ENCODE results near the gene ADGRG1. TPM values are rescaled to one million over a fixed set of nuclear protein-coding genes. Genes with fewer than 3 reads are reported as not detected.

The ADGRG1 gene
- total RNA-seq, 4 donors from 2014 or later = 6.5 to 87.0 (median 7.8) TPM

DNA sequence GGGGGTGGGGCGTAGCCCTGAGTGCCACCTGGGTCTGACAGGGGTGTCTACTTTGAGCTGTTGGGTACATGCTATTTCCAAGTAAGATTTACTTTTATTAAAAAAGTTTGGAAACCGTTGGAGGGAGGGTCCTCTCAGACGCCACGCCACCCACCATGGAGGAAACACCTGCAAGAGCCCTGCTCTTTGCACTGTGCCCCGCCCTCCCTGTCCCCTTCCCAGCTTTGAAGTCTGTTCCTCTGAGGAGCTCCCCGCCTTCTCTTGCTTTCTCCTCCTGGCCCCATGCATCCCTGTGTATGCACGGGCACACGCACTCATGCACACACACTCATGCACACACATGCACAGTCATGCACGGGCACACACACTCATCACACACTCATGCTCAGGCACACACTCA, 15.5 kb downstream of the ADGRG1 start:
- Histone ChIP-seq H3K9me3 (no peaks in the 10 kb centered on the region), H3K27ac (no peak overlapping the region), H3K36me3 (no peaks in the 10 kb centered on the region), H3K4me1 (no peaks in the 10 kb centered on the region), H3K4me3 (no peak overlapping the region), H3K27me3 (no peaks in the 10 kb centered on the region)
- DNase-seq = no peak
- intact Hi-C loops (cut with DNase I; ENCODE audit: low total_unique reads) = loop anchor here (10.0 kb wide), 1 partner anchor 49 kb away; no protein-coding TSS in a partner anchor
- TF ChIP-seq, protein P1, sequence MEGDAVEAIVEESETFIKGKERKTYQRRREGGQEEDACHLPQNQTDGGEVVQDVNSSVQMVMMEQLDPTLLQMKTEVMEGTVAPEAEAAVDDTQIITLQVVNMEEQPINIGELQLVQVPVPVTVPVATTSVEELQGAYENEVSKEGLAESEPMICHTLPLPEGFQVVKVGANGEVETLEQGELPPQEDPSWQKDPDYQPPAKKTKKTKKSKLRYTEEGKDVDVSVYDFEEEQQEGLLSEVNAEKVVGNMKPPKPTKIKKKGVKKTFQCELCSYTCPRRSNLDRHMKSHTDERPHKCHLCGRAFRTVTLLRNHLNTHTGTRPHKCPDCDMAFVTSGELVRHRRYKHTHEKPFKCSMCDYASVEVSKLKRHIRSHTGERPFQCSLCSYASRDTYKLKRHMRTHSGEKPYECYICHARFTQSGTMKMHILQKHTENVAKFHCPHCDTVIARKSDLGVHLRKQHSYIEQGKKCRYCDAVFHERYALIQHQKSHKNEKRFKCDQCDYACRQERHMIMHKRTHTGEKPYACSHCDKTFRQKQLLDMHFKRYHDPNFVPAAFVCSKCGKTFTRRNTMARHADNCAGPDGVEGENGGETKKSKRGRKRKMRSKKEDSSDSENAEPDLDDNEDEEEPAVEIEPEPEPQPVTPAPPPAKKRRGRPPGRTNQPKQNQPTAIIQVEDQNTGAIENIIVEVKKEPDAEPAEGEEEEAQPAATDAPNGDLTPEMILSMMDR (IDR thresholded peaks at IDR 0.05) = no peak
- TF ChIP-seq POLR2A (IDR thresholded peaks at IDR 0.05) = no peak

- no peak for DNase-seq
- no peak overlapping the region for H3K27ac ChIP-seq
- no peak overlapping the region for H3K4me3 ChIP-seq
- no peaks in the 10 kb centered on the region for H3K36me3 ChIP-seq
- no peaks in the 10 kb centered on the region for H3K9me3 ChIP-seq
- TF ChIP-seq, protein P1 (IDR thresholded peaks at IDR 0.05) = no peak
- no peak for TF ChIP-seq POLR2A (IDR thresholded peaks at IDR 0.05)
- intact Hi-C loops (cut with DNase I; ENCODE audit: low total_unique reads) = loop anchor here (10.0 kb wide), 1 partner anchor 50 kb away; no protein-coding TSS in a partner anchor
- H3K4me1 ChIP-seq = no peaks in the 10 kb centered on the region
- no peaks in the 10 kb centered on the region for H3K27me3 ChIP-seq
Observed at GRCh38 chr16:57644383-57645014, 16.1 kb downstream of the ADGRG1 start.

DNA sequence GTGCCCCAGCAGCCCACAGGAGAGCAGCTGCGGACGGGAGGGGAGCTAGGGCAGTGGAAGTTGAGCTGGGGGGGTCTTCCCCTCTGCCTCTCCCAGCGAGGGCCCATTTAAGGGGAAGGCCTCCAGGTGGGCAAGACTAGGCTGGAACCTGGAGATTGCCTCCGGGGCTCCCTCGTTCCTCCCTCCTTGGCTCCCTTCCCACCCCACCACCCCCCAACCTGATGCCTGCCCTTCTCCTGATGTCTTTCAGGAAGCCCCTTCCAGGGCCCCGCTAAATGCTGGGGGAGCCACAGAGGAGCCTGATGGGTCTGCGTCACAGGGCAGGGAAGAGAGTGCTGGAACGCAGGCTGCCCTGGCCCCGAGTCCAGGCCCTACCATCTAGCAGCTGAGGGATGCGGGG, 16.7 kb downstream of the ADGRG1 start:
- Histone ChIP-seq H3K27me3 (no peaks in the 10 kb centered on the region), H3K9me3 (no peaks in the 10 kb centered on the region), H3K27ac (peak overlapping the region; percentile 63 to 75), H3K4me1 (no peaks in the 10 kb centered on the region), H3K4me3 (no peak overlapping the region), H3K36me3 (no peaks in the 10 kb centered on the region)
- DNase-seq = no peak
- intact Hi-C loops (cut with DNase I; ENCODE audit: low total_unique reads) = loop anchor here (10.0 kb wide), 1 partner anchor 50 kb away; no protein-coding TSS in a partner anchor
- TF ChIP-seq POLR2A (IDR thresholded peaks at IDR 0.05) = no peak
- TF ChIP-seq, protein P1 (IDR thresholded peaks at IDR 0.05) = no peak

DNA sequence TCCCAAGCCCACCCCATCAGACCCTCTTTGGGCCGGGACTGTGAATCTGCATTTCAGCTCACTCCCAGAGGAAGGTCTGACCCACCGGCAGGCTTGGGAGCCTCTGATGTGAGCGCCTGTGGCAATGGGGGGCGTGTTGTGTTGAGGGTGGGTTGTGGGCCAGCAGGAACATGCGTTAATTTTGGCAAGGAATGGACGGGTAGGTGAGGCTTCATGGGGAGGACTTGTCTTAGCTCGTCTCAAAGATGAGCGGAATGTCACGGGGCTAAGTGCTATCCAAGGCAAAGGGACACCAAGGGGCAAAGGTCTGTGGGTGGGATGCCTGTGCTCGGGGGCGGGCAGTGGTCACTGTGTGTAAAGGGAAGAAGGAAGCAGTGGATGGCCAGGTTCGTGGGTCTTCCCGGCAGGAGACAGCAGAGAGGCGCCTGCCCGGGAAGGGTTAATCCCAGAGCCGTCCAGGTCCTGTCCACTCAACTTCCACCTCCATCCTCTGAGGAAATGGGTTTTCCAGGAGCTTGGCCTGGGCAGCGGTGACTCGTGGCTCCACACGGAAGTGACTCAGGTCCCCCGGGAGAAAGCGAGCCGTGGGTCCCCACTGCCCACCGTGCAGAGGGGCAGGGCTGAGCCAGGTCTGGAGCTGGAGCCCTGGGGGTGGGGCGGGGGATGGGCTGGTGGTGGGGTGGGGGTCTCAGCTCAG, 17.4 kb downstream of the ADGRG1 start:
- no peaks in the 10 kb centered on the region for H3K36me3 ChIP-seq
- DNase-seq = peak in 1 of 2 donors; percentile 66
- TF ChIP-seq, protein P1 (IDR thresholded peaks at IDR 0.05) = no peak
- TF ChIP-seq POLR2A (IDR thresholded peaks at IDR 0.05) = no peak
- intact Hi-C loops (cut with DNase I; ENCODE audit: low total_unique reads) = loop anchor here (10.0 kb wide), 1 partner anchor 51 kb away; no protein-coding TSS in a partner anchor
- H3K9me3 ChIP-seq = no peaks in the 10 kb centered on the region
- no peak overlapping the region for H3K4me3 ChIP-seq
- H3K27me3 ChIP-seq = no peaks in the 10 kb centered on the region
- H3K4me1 ChIP-seq = no peaks in the 10 kb centered on the region
- peak overlapping the region; percentile 63 to 75 for H3K27ac ChIP-seq

Data from uterus (tissue), 4 donors.